Measurements from ENCODE around the gene LEKR1.

The LEKR1 gene

DNA sequence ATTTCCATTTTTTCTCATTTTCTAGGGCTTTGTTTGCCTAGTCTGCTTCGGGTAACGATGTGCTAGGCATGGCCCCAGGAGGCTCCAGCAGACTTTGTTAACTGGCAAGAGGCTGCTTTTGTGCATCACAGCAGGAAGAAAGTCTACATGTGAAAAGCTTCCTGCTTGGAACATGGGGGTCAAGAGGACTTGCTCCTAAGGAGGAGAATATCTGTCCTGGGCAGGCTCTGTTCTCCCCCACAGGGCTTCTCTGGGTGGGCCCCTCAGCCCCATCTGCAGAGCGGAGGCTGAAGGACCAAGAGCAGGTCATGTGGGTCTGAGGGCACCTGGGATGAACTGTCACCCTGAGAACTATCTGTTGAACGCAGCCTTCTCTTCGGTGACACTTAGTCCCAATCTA is 239.0 kb downstream of the LEKR1 start:
- Histone ChIP-seq H3K9me3 (ENCODE audit: insufficient read depth, low read length, severe bottlenecking) (no peaks in the 10 kb centered on the region), H3K27ac (ENCODE audit: low read length) (no peak overlapping the region), H3K4me2 (ENCODE audit: insufficient read depth, low read length) (no peak overlapping the region), H3K79me2 (ENCODE audit: insufficient read depth, low read length) (no peaks in the 10 kb centered on the region), H4K20me1 (ENCODE audit: insufficient read depth, low read length) (no peaks in the 10 kb centered on the region), H3K36me3 (ENCODE audit: insufficient read depth, low read length) (no peaks in the 10 kb centered on the region), H3K9ac (ENCODE audit: low read depth, low read length) (no peak overlapping the region), H3K4me3 (ENCODE audit: low read depth in 1 of 2, low read length in 2 of 2) (no peak overlapping the region), H2AFZ (ENCODE audit: low read depth, low read length) (no peak overlapping the region), H3K27me3 (ENCODE audit: insufficient read depth, low read length, poor library complexity) (peaks cover 15% of the 10 kb centered on the region), H3K4me1 (ENCODE audit: insufficient read depth, low read length) (no peaks in the 10 kb centered on the region)
- no peak for DNase-seq
- no peak for TF ChIP-seq EZH2 (IDR thresholded peaks at IDR 0.05; ENCODE audit: borderline replicate concordance, low read depth, low read length, severe bottlenecking)
- TF ChIP-seq, protein P1, sequence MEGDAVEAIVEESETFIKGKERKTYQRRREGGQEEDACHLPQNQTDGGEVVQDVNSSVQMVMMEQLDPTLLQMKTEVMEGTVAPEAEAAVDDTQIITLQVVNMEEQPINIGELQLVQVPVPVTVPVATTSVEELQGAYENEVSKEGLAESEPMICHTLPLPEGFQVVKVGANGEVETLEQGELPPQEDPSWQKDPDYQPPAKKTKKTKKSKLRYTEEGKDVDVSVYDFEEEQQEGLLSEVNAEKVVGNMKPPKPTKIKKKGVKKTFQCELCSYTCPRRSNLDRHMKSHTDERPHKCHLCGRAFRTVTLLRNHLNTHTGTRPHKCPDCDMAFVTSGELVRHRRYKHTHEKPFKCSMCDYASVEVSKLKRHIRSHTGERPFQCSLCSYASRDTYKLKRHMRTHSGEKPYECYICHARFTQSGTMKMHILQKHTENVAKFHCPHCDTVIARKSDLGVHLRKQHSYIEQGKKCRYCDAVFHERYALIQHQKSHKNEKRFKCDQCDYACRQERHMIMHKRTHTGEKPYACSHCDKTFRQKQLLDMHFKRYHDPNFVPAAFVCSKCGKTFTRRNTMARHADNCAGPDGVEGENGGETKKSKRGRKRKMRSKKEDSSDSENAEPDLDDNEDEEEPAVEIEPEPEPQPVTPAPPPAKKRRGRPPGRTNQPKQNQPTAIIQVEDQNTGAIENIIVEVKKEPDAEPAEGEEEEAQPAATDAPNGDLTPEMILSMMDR (IDR thresholded peaks at IDR 0.05; ENCODE audit: borderline replicate concordance, extremely low read depth, low read length, poor library complexity, severe bottlenecking), result no peak
- no peak for ATAC-seq (ENCODE audit: insufficient read depth, low read depth)

DNA sequence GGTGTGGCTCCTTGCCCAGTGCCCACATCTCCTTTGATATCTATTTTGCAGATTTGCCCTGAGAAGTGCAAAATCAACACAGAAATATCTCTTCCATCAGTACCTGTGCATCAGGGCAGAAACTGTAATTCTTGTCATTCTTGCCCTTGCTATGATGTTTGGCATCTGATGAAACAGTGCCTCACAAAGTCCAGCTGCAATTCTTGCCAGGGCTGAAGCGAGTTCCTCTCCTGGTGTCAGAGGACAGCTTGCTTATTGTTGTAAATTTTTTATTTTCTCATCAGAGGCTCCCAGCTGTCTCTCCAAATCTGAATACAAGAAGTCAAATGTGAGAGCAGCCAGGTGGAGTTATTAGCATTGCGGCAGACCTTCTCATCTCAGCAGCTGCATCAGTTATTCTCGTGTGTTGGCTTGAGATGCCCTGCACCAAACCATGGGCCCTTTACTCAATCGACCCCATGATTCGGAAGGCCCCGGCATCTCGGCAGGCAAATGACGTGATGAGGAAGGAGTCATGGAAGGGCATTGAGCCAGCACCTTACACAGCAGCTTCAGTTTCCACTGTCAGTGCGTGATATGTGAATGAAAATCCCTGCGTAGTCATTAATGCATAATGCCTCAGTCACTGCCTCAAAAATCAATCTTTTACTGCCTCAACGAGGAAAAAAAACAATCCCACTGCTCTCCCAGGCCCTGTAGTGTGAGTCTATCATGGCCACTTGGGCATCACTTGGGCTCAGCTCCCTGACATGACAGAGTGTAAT is 240.4 kb downstream of the LEKR1 start:
- H3K4me2 ChIP-seq (ENCODE audit: insufficient read depth, low read length), result no peak overlapping the region
- H3K79me2 ChIP-seq (ENCODE audit: insufficient read depth, low read length), result no peaks in the 10 kb centered on the region
- no peak overlapping the region for H3K4me3 ChIP-seq (ENCODE audit: low read depth in 1 of 2, low read length in 2 of 2)
- H3K4me1 ChIP-seq (ENCODE audit: insufficient read depth, low read length), result no peaks in the 10 kb centered on the region
- no peaks in the 10 kb centered on the region for H3K36me3 ChIP-seq (ENCODE audit: insufficient read depth, low read length)
- TF ChIP-seq EZH2 (IDR thresholded peaks at IDR 0.05; ENCODE audit: borderline replicate concordance, low read depth, low read length, severe bottlenecking), result no peak
- TF ChIP-seq, protein P1 (IDR thresholded peaks at IDR 0.05; ENCODE audit: borderline replicate concordance, extremely low read depth, low read length, poor library complexity, severe bottlenecking), result no peak
- no peak for ATAC-seq (ENCODE audit: insufficient read depth, low read depth)
- no peak for DNase-seq
- H3K9me3 ChIP-seq (ENCODE audit: insufficient read depth, low read length, severe bottlenecking), result no peaks in the 10 kb centered on the region
- no peak overlapping the region for H3K27ac ChIP-seq (ENCODE audit: low read length)
- H2AFZ ChIP-seq (ENCODE audit: low read depth, low read length), result no peak overlapping the region
- H3K27me3 ChIP-seq (ENCODE audit: insufficient read depth, low read length, poor library complexity), result peaks cover 15% of the 10 kb centered on the region
- H3K9ac ChIP-seq (ENCODE audit: low read depth, low read length), result no peak overlapping the region
- H4K20me1 ChIP-seq (ENCODE audit: insufficient read depth, low read length), result no peaks in the 10 kb centered on the region

DNA sequence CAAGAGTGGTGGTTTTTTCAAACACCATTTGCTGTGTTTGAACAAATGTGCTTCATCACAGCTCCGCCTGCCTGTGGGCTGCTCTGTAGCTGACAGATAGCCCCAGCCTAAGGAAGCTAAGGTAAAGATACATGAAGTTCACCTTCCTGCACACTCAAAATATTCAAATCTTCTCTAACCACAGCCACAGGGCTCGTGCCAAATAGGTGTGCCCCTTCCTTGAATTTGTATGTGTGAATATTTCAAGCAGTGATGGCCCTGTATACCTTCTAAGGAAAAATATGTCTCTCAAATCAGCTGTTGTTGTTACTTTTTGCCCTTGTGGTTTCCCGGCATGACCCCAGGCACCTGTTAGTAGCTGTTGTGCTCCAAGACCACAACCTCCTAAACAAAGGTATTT is 241.0 kb downstream of the LEKR1 start:
- H3K27me3 ChIP-seq (ENCODE audit: insufficient read depth, low read length, poor library complexity), result peaks cover 15% of the 10 kb centered on the region
- no peaks in the 10 kb centered on the region for H3K36me3 ChIP-seq (ENCODE audit: insufficient read depth, low read length)
- H3K4me3 ChIP-seq (ENCODE audit: low read depth in 1 of 2, low read length in 2 of 2), result no peak overlapping the region
- TF ChIP-seq EZH2 (IDR thresholded peaks at IDR 0.05; ENCODE audit: borderline replicate concordance, low read depth, low read length, severe bottlenecking), result no peak
- TF ChIP-seq, protein P1 (IDR thresholded peaks at IDR 0.05; ENCODE audit: borderline replicate concordance, extremely low read depth, low read length, poor library complexity, severe bottlenecking), result no peak
- H3K9me3 ChIP-seq (ENCODE audit: insufficient read depth, low read length, severe bottlenecking), result no peaks in the 10 kb centered on the region
- H4K20me1 ChIP-seq (ENCODE audit: insufficient read depth, low read length), result no peaks in the 10 kb centered on the region
- H2AFZ ChIP-seq (ENCODE audit: low read depth, low read length), result no peak overlapping the region
- DNase-seq (no peak), ATAC-seq (ENCODE audit: insufficient read depth, low read depth) (no peak)
- H3K9ac ChIP-seq (ENCODE audit: low read depth, low read length), result no peak overlapping the region
- H3K79me2 ChIP-seq (ENCODE audit: insufficient read depth, low read length), result no peaks in the 10 kb centered on the region
- H3K27ac ChIP-seq (ENCODE audit: low read length), result no peak overlapping the region
- H3K4me1 ChIP-seq (ENCODE audit: insufficient read depth, low read length), result no peaks in the 10 kb centered on the region
- no peak overlapping the region for H3K4me2 ChIP-seq (ENCODE audit: insufficient read depth, low read length)

Measured in DND-41 (cell line).